Hematopoietic multipotent progenitor cell treated with erythropoietin and hydrocortisone succinate and interleukin-3 and kit ligand, for 6 days (in vitro differentiated cells): Measurements from ENCODE around the gene KCNK7.

Experiments
- DNase-seq: peaks from one replicate; pipeline ENCODE4 v3.0.0-alpha.2; 2015

KCNK7 gene

GRCh38 chr11:65554057-65554818 lies 41.4 kb downstream of the KCNK7 start:
- DNase-seq = no peak

DNA sequence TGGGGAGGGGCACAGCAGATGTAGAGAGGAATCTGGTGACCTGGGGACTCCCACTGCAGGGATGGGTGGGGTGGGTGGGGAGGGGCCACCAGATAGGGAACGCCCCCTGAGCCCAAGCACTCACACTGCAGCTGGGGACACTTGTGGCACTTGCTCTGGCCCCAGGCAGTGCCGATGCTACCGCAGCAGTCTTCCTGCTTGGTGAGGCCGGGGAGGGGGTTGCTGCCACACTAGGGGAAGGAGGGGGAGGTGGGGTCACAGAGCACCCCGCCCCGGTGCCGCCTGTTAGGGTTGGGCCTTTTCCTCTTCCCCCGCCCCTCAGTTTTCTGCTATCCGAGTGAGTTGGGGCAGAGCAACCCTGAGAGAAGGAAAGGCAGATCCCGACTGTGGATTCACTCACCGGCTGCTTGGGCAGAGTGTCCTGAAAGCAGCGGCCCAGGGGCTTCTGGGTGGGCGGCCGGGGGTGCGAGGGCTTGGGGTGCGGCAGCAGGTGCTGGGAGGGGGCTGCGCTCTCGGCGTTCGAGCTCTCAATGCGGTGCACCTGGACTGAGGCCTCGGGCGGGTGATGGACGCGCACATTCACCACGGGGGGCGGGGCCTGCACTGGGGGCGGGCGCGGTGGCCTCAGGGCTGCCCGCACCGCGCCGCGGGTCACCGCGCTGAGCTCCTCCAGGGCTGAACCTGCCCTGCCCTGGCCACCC lies 42.1 kb downstream of the KCNK7 start:
- DNase-seq = peak; percentile 84

- DNase-seq = no peak
These were observed 43.1 kb downstream of the KCNK7 start for GRCh38 chr11:65552388-65552951.

DNA sequence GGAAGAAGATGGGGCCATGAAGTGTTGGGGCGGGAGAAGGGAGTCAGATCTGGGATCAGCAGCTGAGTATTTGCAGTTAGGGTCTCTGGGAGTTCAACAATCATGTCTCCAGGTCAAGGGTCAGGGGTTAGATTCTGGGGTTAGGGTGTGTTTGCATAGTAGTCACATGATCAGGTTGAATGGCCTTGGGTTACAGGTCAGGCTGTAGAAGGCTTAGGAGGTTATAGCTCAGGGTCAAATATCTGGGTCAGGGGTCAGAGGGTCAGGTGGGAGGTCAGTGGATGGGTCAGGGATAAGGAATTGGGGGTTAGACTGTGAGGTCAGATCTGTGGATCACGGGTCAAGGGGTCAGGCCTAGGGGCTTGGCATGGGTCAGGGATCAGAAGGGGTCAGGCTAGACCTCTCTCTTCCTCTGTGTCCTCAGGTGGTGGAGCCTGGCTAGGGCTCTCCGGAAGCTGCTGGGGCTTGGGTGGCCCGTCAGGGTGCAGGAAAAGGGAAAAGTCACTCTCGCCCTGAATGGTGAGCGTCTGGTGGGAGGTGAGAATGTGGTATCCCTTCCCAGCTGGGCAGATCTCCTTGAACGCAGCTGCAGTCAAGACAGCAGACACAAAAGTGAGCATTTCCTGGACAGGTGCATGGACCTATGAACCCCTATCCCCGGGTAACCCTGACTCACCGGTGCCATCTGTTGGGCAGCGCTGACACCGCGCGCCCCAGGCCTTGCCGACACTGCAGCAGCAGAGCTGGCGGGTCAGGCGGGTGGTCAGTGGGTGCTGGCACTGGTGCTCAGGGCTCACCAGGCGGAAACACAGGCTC lies 43.8 kb downstream of the KCNK7 start:
- peak; percentile 79 for DNase-seq

DNA sequence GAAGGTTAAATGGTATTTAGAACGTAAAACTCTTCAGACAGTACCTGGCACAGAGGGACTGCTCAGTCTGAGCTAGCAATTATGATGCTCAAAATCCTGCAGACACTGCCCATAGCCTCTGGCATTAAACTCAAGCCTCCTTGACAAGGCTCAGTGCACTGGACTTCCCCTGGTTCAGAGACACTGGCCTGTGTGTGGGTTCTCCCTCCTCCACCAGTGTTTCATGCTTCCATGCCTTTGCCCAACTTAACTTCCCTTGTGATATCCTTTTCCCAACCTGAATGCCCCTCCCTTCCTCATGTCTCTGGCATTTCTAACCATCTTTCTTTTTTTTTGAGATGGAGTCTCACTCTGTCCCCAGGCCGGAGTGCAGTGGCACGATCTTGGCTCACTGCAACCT lies 46.5 kb downstream of the KCNK7 start:
- DNase-seq = no peak

- no peak for DNase-seq
These were observed 47.2 kb downstream of the KCNK7 start for GRCh38 chr11:65548395-65548794.

DNA sequence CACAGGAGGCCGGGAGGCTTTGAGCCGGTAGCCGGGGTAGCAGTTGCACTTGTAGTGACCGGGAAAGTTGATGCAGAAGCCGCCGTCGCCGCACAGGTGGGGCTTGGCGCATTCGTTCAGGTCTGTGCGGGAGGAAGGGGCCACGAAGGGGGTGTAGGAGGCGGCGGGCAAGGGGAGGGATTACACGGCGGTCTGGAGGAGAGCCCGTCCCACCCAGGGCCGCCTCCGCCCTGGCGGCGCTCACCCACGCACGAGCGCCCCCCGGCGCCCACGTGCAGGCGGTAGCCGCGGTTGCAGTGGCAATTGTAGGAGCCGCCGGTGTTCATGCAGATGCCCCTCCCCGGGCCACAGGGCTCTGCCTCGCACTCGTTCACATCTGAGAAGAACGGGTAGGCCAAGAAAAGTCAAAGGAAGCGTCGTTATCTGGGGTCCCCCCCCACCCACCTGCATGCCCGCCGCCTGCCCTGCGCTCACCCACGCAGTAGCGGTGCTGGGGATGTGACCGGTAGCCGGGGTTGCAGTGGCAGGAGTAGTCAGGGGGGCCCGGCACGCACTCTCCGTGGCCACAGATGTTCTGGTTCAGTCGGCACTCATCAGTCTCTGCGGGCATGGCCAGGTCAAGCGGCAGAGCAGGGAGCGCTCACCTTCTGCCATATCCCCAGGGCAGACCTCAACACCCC lies 48.0 kb downstream of the KCNK7 start:
- no peak for DNase-seq

GRCh38 chr11:65546217-65546958 lies 49.2 kb downstream of the KCNK7 start:
- peak; percentile 95 for DNase-seq

DNA sequence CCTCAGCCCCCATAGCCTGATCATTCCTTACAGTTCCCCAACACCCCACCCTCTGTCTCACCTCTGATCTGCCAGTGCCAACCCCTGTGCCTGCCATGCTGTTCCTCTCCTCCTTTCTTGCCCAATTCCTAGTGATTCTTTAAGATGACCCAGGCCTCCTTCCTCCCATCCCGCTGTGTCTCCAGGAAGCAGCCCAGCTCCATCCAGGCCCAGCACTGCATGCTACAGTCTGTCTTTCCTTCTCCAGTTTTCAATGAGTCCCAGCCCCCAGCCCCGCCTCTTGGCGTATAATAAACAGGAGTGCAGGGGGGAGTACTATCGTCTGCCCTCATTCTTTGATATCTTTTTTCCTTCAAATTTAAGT lies 49.8 kb downstream of the KCNK7 start:
- no peak for DNase-seq
